HepG2 (cell line): ENCODE results near the gene APLP1. TPM values are rescaled to one million over a fixed set of nuclear protein-coding genes. Genes with fewer than 3 reads are reported as not detected.

ENCODE experiments used
- EEA1 ChIP-seq: sonication (generic); formaldehyde crosslinking; IDR thresholded peaks from 2 replicates; pipeline ENCODE4 v1.5.1; 2020; ENCODE audit warnings: mild to moderate bottlenecking, missing genetic modification reagents, borderline replicate concordance
- NCOA1 ChIP-seq: sonication (generic); formaldehyde crosslinking; IDR thresholded peaks from 2 replicates; pipeline ENCODE4 v1.9.0; 2021; ENCODE audit warnings: missing genetic modification reagents
- NCOR1 ChIP-seq: fragments of 200-600 bp; sonication (generic); IDR thresholded peaks from 2 replicates; pipeline ENCODE4 v1.7.0; 2017; ENCODE audit warnings: antibody characterized with exemption, low read length, borderline replicate concordance
- PAWR ChIP-seq: sonication (generic); formaldehyde crosslinking; IDR thresholded peaks from 2 replicates; pipeline ENCODE4 v1.4.0; 2020; ENCODE audit warnings: missing genetic modification reagents, mild to moderate bottlenecking, borderline replicate concordance
- PHF21A ChIP-seq: sonication (generic); formaldehyde crosslinking; IDR thresholded peaks from 2 replicates; pipeline ENCODE4 v1.5.0; 2020; ENCODE audit warnings: mild to moderate bottlenecking, missing genetic modification reagents
- SNAPC5 ChIP-seq: sonication (generic); formaldehyde crosslinking; IDR thresholded peaks from 2 replicates; pipeline ENCODE4 v1.8.1; 2023; ENCODE audit warnings: mild to moderate bottlenecking, missing genetic modification reagents, borderline replicate concordance
- TARDBP ChIP-seq: sonication (generic); formaldehyde crosslinking; IDR thresholded peaks from 2 replicates; pipeline ENCODE4 v1.8.0; 2022; ENCODE audit warnings: mild to moderate bottlenecking, missing genetic modification reagents
- UBTF ChIP-seq: sonication (generic); formaldehyde crosslinking; IDR thresholded peaks from 2 replicates; pipeline ENCODE4 v1.4.0; 2020; ENCODE audit warnings: mild to moderate bottlenecking, missing genetic modification reagents
- XRCC5 ChIP-seq: fragments of 200-400 bp; formaldehyde crosslinking; optimal IDR thresholded peaks from 2 replicates; pipeline ENCODE3; 2017; ENCODE audit warnings: mild to moderate bottlenecking, low read length
- ZNF280B ChIP-seq: sonication (generic); formaldehyde crosslinking; IDR thresholded peaks from 2 replicates; pipeline ENCODE4 v1.5.0; 2020; ENCODE audit warnings: missing genetic modification reagents, mild to moderate bottlenecking, borderline replicate concordance
- ZNF292 ChIP-seq: sonication (generic); formaldehyde crosslinking; IDR thresholded peaks from 2 replicates; pipeline ENCODE4 v1.8.1; 2022; ENCODE audit warnings: mild to moderate bottlenecking, low read depth, missing genetic modification reagents, borderline replicate concordance
- ZNF574 ChIP-seq: sonication (generic); formaldehyde crosslinking; IDR thresholded peaks from 2 replicates; pipeline ENCODE4 v1.4.0; 2020; ENCODE audit warnings: missing genetic modification reagents
- ZSCAN25 ChIP-seq: sonication (generic); formaldehyde crosslinking; IDR thresholded peaks from 2 replicates; pipeline ENCODE4 v1.8.0; 2022; ENCODE audit warnings: mild to moderate bottlenecking, missing genetic modification reagents
- polyA plus RNA-seq, 8 experiments: library from polyadenylated mRNA; depleted of rRNA in 3 of 8; stranded (reverse) in 7 of 8; unstranded in 1 of 8; fragments of >200 nt; fragmentation: Illumina TruSeq in 4 of 8; extraction: Trizol in 4 of 8; gene quantifications; 2 replicates each; pipeline versions ENCODE4 v1.2.1 to v1.2.3, GENCODE V29; 2011 to 2016; ENCODE audit warnings: low read depth in 4 of 8, missing spikeins in 1 of 8, mixed read lengths in 1 of 8; ENCODE audit not compliant: insufficient read depth in 1 of 8
- total RNA-seq, 5 experiments: library from RNA; depleted of rRNA; stranded (reverse); fragments of >200 nt; fragmentation: Illumina TruSeq; extraction: Trizol; gene quantifications; 2 replicates each; pipeline ENCODE4 v1.2.3, GENCODE V29; 2016; ENCODE audit warnings: low read depth in 1 of 5
- TF ChIP-seq, protein P1 (sequence below): sonication (generic); formaldehyde crosslinking; IDR thresholded peaks from 2 replicates; pipeline ENCODE4 v1.5.1; 2020; ENCODE audit warnings: mild to moderate bottlenecking, missing genetic modification reagents, moderate library complexity

APLP1 gene
- total and polyA plus RNA-seq, 2 of the 13 experiments (the other 11 are each of a cell fraction or from before 2014, with no cell fraction given), result 2.0 to 2.9 TPM

- TF ChIP-seq NCOR1 (no peak), ZNF574 (CRISPR knock-in tag) (peak; percentile 13; the same call in 1 of the 2 replicates), EEA1 (CRISPR knock-in tag) (peak; percentile 25; the same call in 1 of the 2 replicates), NCOA1 (0 out of 2 replicates have a peak, but pooled peaks have one; percentile 47), ZSCAN25 (CRISPR knock-in tag) (0 out of 2 replicates have a peak, but pooled peaks have one; percentile 21), ZNF280B (CRISPR knock-in tag) (0 out of 2 replicates have a peak, but pooled peaks have one; percentile 28), PAWR (CRISPR knock-in tag) (no peak), PHF21A (CRISPR knock-in tag) (peak; percentile 81), UBTF (peak; percentile 31; the same call in 1 of the 2 replicates), XRCC5 (peak; percentile 47), SNAPC5 (no peak), ZNF292 (CRISPR knock-in tag) (0 out of 2 replicates have a peak, but pooled peaks have one; percentile 32), TARDBP (CRISPR knock-in tag) (peak; percentile 55; the same call in 1 of the 2 replicates)
- TF ChIP-seq, protein P1, sequence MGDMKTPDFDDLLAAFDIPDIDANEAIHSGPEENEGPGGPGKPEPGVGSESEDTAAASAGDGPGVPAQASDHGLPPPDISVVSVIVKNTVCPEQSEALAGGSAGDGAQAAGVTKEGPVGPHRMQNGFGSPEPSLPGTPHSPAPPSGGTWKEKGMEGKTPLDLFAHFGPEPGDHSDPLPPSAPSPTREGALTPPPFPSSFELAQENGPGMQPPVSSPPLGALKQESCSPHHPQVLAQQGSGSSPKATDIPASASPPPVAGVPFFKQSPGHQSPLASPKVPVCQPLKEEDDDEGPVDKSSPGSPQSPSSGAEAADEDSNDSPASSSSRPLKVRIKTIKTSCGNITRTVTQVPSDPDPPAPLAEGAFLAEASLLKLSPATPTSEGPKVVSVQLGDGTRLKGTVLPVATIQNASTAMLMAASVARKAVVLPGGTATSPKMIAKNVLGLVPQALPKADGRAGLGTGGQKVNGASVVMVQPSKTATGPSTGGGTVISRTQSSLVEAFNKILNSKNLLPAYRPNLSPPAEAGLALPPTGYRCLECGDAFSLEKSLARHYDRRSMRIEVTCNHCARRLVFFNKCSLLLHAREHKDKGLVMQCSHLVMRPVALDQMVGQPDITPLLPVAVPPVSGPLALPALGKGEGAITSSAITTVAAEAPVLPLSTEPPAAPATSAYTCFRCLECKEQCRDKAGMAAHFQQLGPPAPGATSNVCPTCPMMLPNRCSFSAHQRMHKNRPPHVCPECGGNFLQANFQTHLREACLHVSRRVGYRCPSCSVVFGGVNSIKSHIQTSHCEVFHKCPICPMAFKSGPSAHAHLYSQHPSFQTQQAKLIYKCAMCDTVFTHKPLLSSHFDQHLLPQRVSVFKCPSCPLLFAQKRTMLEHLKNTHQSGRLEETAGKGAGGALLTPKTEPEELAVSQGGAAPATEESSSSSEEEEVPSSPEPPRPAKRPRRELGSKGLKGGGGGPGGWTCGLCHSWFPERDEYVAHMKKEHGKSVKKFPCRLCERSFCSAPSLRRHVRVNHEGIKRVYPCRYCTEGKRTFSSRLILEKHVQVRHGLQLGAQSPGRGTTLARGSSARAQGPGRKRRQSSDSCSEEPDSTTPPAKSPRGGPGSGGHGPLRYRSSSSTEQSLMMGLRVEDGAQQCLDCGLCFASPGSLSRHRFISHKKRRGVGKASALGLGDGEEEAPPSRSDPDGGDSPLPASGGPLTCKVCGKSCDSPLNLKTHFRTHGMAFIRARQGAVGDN (CRISPR knock-in tag), result peak; percentile 66
Observed at GRCh38 chr19:35860818-35861639, 7.3 kb upstream of the APLP1 start (continued).
